ENCODE data around the gene DYSF.

GRCh38 chr2:71678874-71679273 lies 225.5 kb downstream of the DYSF start:
- TF ChIP-seq CTCF (IDR thresholded peaks at IDR 0.05) (no peak), POLR2A (IDR thresholded peaks at IDR 0.05) (no peak)

Measured in Peyer's patch (tissue), 4 donors.